GM18505 (cell line): ENCODE measurements around the gene DCUN1D3.
A peak's percentile ranks its signal among the peaks of the same experiment; 100 is the strongest.

Experiments used
- ATAC-seq: cut with Tn5 transposase; IDR thresholded peaks from one replicate; pipeline ENCODE4 v1.9.1; 2021; ENCODE audit not compliant: unreplicated experiment
- POLR2A ChIP-seq: IDR thresholded peaks from 4 replicates; pipeline ENCODE4 v1.6.1; 2011; ENCODE audit warnings: borderline replicate concordance; ENCODE audit not compliant: insufficient read depth, insufficient read length; ENCODE audit errors: extremely low read depth

Gene DCUN1D3

DNA sequence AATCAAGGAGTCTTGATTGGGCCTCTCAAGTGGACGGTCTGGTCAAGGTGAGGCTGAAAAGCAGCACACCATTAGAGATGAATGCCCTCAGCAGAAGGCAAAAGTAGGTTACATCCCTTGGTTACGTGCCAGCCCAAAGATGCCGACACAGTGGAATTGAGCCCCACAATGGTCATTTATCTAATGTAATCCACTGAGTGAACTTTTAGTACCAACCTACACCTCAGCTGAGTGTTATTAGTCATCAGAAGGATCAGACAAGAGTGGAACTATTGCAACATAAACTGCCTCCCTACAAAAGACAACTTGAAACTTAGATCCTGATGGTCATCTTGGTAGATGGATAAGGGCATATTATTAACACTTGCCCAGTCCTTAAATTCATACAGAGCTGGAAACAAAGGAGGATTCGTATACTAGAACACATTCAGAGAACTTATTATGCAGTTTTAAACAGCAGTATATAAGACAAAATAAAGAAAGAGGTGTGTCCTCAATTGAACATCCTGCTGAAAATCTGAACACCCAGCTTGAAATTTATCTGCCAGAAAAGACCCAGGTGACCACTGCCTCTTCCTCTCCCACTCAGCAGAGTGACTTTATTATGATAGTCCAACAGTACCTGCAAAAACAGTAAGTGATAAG, 2.8 kb downstream of the DCUN1D3 start:
- no peak for ATAC-seq
- no peak for TF ChIP-seq POLR2A

- ATAC-seq = no peak
- no peak for TF ChIP-seq POLR2A
These were observed 5.8 kb downstream of the DCUN1D3 start for GRCh38 chr16:20894388-20894787.

DNA sequence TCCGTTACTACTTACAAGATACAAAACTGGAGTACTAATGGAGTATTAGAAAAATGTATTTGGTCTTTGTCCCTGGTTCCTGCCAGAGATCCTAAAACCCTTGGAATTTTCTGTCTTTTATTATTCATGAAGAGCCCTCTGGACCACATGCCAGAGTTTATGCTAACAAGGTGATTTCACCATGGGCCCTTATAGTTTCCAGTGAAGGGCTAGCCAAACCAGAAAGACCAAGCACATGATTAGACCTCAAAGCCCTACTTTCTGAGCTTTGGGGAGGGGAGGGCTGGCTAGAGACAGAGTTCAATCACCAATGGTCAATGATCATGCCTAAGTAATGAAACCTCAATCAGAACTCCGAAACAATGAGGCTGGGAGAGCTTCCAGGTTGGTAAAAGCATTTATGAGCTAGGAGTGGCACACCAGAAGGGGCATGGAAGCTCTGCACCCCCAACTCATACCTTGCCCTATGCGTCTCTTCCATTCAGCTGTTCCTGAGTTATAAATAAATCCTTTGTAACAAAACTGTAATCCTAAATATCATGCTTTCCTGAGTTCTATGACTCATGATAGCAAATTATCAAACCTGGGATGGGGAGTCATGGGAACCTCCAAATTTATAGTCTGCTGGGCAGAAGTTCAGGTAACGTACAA, 10.4 kb downstream of the DCUN1D3 start:
- no peak for ATAC-seq
- no peak for TF ChIP-seq POLR2A

DNA sequence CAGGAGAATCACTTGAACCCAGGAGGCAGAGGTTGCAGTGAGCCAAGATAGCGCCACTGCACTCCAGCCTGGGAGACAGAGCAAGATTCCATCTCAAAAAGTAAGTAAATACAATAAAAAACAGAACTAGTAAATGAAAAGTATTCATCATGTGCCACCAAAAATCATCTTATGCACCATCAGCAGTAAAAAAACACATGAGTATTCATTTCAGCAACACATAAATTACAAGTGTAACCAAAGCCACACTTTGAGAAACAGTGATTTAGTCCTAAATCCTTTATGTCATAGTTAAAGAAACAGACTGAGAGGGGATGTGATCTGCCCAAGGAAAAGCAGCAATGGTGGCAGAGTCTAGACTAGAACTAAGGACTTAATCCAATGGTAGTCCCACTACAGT, 13.0 kb downstream of the DCUN1D3 start:
- no peak for ATAC-seq
- no peak for TF ChIP-seq POLR2A

- no peak for ATAC-seq
- TF ChIP-seq POLR2A = no peak
These were observed 13.8 kb downstream of the DCUN1D3 start for GRCh38 chr16:20886320-20886719.

- TF ChIP-seq POLR2A = no peak
- no peak for ATAC-seq
These were observed 16.0 kb downstream of the DCUN1D3 start for GRCh38 chr16:20884240-20884556.

DNA sequence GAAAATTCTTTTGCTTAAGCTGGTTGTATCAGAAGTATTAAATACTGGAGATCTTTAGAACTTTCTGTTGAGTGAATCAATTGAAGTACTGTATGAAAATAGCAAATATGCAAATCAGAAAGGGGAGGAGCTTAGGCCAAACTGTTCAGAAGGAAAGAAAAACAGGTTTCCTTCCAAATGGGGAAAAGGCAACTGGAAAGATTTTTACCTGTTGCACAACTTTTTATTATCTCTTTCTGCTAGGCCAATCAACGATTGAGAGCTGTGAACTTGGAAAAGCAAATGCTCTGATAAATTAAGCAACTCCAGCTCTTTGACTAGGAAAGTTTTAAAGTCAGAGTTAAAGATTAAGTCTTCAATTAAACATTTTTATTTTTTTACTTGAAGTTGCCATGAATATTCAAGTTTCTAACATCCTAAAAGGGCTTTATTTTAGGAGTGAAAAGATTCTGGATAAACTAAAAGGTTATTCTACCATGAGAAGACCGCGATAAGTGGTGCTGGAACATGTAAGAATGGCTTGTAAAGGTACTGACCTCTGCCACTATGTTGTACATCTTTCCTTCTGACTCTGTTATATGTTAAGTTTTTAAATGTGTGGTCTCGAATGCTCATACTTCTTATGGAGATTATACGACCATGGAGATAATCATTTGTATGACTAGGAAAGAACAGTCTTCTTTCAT, 16.5 kb downstream of the DCUN1D3 start:
- TF ChIP-seq POLR2A = no peak
- no peak for ATAC-seq

- no peak for TF ChIP-seq POLR2A
- ATAC-seq = no peak
These were observed 18.7 kb downstream of the DCUN1D3 start for GRCh38 chr16:20881503-20881878.

GRCh38 chr16:20880867-20881502, 19.2 kb downstream of the DCUN1D3 start:
- no peak for TF ChIP-seq POLR2A
- no peak for ATAC-seq

GRCh38 chr16:20879175-20880040, 20.8 kb downstream of the DCUN1D3 start:
- no peak for ATAC-seq
- TF ChIP-seq POLR2A = no peak

GRCh38 chr16:20878682-20879147, 21.4 kb downstream of the DCUN1D3 start:
- no peak for ATAC-seq
- TF ChIP-seq POLR2A = no peak

- ATAC-seq = no peak
- TF ChIP-seq POLR2A = no peak
These were observed 24.9 kb downstream of the DCUN1D3 start for GRCh38 chr16:20875355-20875650.

- TF ChIP-seq POLR2A = no peak
- peak; percentile 6 for ATAC-seq
These were observed 26.0 kb downstream of the DCUN1D3 start for GRCh38 chr16:20874088-20874581.

- no peak for TF ChIP-seq POLR2A
- no peak for ATAC-seq
These were observed 26.8 kb downstream of the DCUN1D3 start for GRCh38 chr16:20873331-20873730.
